Neuronal stem cell (in vitro differentiated cells): ENCODE measurements around the gene DEFB112.

Source experiments
- DNase-seq: peaks from one replicate; pipeline ENCODE4 v3.0.0-alpha.2; 2013; ENCODE audit warnings: low spot score
- H2AFZ ChIP-seq: one replicate; pipeline ENCODE4 v1.6.1; 2013; ENCODE audit warnings: mild to moderate bottlenecking, low read length, inconsistent platforms
- H2AK5ac ChIP-seq: 2 replicates; pipeline ENCODE4 v1.6.1; 2013; ENCODE audit warnings: low read depth, mild to moderate bottlenecking, inconsistent platforms, low read length, moderate library complexity, mixed read lengths
- H2BK120ac ChIP-seq: 2 replicates; pipeline ENCODE4 v1.6.1; 2013; ENCODE audit warnings: low read depth, mild to moderate bottlenecking, inconsistent platforms, low read length, moderate library complexity, mixed read lengths
- H2BK12ac ChIP-seq: one replicate; pipeline ENCODE4 v1.6.1; 2013; ENCODE audit warnings: low read length, inconsistent platforms
- H2BK15ac ChIP-seq: 2 replicates; pipeline ENCODE4 v1.6.1; 2013; ENCODE audit warnings: mild to moderate bottlenecking, low read length, inconsistent platforms, mixed read lengths
- H2BK5ac ChIP-seq: one replicate; pipeline ENCODE4 v1.6.1; 2013; ENCODE audit warnings: inconsistent platforms, mild to moderate bottlenecking, low read length, moderate library complexity
- H3K14ac ChIP-seq: one replicate; pipeline ENCODE4 v1.6.1; 2013; ENCODE audit warnings: low read length, inconsistent platforms
- H3K18ac ChIP-seq: 2 replicates; pipeline ENCODE4 v1.6.1; 2013; ENCODE audit warnings: low read length, inconsistent platforms
- H3K23ac ChIP-seq: 2 replicates; pipeline ENCODE4 v1.6.1; 2013; ENCODE audit warnings: low read depth, mild to moderate bottlenecking, mixed read lengths, low read length, inconsistent platforms; ENCODE audit not compliant: poor library complexity
- H3K27ac ChIP-seq: replicated peaks from 3 replicates; pipeline ENCODE4 v1.5.1; 2013; ENCODE audit warnings: low read length, inconsistent platforms
- H3K27me3 ChIP-seq, 3 experiments: 2 replicates each; pipeline ENCODE4 v1.6.1; 2013; ENCODE audit warnings: low read length in 3 of 3, mild to moderate bottlenecking in 2 of 3, inconsistent platforms in 1 of 3, low read depth in 1 of 3, mixed read lengths in 1 of 3, moderate library complexity in 1 of 3; ENCODE audit not compliant: control insufficient read depth in 3 of 3, insufficient read depth in 3 of 3
- H3K36me3 ChIP-seq, 2 donors: replicated peaks in 1 of 2; 2 replicates each; pipeline ENCODE4 v1.6.1; 2013; ENCODE audit warnings: low read length in 2 of 2; ENCODE audit not compliant: control insufficient read depth in 2 of 2, insufficient read depth in 2 of 2
- H3K4ac ChIP-seq: 2 replicates; pipeline ENCODE4 v1.6.1; 2013; ENCODE audit warnings: inconsistent platforms, mild to moderate bottlenecking, low read length, moderate library complexity
- H3K4me1 ChIP-seq, 2 donors: 1 replicate in 1 of 2; 2 replicates in 1 of 2; pipeline ENCODE4 v1.6.1; 2013; ENCODE audit warnings: low read length in 2 of 2, low read depth in 1 of 2; ENCODE audit not compliant: control insufficient read depth in 2 of 2, insufficient read depth in 1 of 2
- H3K4me2 ChIP-seq: one replicate; pipeline ENCODE4 v1.6.1; 2013; ENCODE audit warnings: mild to moderate bottlenecking, low read length, inconsistent platforms; ENCODE audit not compliant: insufficient read depth, poor library complexity, severe bottlenecking
- H3K4me3 ChIP-seq, 2 donors: 2 replicates each; pipeline ENCODE4 v1.5.1; 2013; ENCODE audit warnings: low read length in 2 of 2, mild to moderate bottlenecking in 2 of 2, inconsistent platforms in 1 of 2, moderate library complexity in 1 of 2
- H3K79me1 ChIP-seq: one replicate; pipeline ENCODE4 v1.6.1; 2013; ENCODE audit warnings: low read depth, mild to moderate bottlenecking, inconsistent platforms, low read length, moderate library complexity
- H3K9ac ChIP-seq: one replicate; pipeline ENCODE4 v1.6.1; 2013; ENCODE audit warnings: mild to moderate bottlenecking, low read depth, low read length, inconsistent platforms; ENCODE audit not compliant: poor library complexity
- H3K9me3 ChIP-seq, 2 donors: replicated peaks in 1 of 2; 2 replicates each; pipeline versions ENCODE3 to v1.6.1; 2013; ENCODE audit warnings: low read length in 2 of 2, mild to moderate bottlenecking in 2 of 2, inconsistent platforms in 1 of 2, low read depth in 1 of 2, mixed read lengths in 1 of 2, moderate library complexity in 1 of 2; ENCODE audit not compliant: control insufficient read depth in 2 of 2, insufficient read depth in 1 of 2
- H4K8ac ChIP-seq: one replicate; pipeline ENCODE4 v1.6.1; 2013; ENCODE audit warnings: low read depth, mild to moderate bottlenecking, inconsistent platforms, low read length, moderate library complexity
- H4K91ac ChIP-seq: one replicate; pipeline ENCODE4 v1.6.1; 2013; ENCODE audit warnings: low read length, low read depth, mild to moderate bottlenecking, inconsistent platforms; ENCODE audit not compliant: poor library complexity
- WGBS, 2 donors: extraction: QIAGEN DNeasy Blood & Tissue Kit; methylation state at CpG; one replicate each; pipeline ENCODE4 v1.1.7; 2013; ENCODE audit warnings: missing lambda C conversion rate in 2 of 2, mixed read lengths in 1 of 2; ENCODE audit not compliant: insufficient read length in 2 of 2, insufficient replicate concordance in 1 of 2; ENCODE audit errors: extremely low coverage in 2 of 2; 5-methylcytosine and 5-hydroxymethylcytosine counted together

Gene DEFB112

DNA sequence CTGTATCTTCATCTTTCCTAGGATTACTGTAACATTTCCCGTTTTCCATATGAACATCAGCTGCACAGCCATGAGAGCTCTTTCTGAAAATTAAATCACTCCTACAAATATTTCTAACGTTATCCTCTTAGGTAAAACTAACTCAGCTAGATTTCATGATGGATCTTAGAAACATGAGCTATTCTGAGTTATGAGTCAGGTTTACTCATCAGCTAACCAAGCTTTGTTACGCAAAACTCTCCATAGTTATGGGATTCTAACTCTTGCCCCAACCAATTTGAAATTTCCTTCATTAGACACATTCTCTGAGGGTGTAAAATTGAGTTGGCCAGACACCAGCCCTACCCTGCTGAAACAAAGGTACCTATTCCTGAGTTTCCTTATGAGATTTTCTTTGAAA lies 41.9 kb downstream of the DEFB112 start:
- Histone ChIP-seq H3K4me2 (no peak overlapping the region), H2BK5ac (no peak overlapping the region), H2AFZ (no peak overlapping the region), H3K4ac (no peak overlapping the region), H3K9me3 (no peaks in the 10 kb centered on the region), H3K18ac (no peak overlapping the region), H2BK12ac (no peak overlapping the region), H3K23ac (no peak overlapping the region), H2AK5ac (no peak overlapping the region), H2BK15ac (no peak overlapping the region), H3K9ac (no peak overlapping the region), H3K4me3 (no peak overlapping the region), H3K27me3 (no peaks in the 10 kb centered on the region), H3K79me1 (no peaks in the 10 kb centered on the region), H3K36me3 (no peaks in the 10 kb centered on the region), H3K4me1 (no peaks in the 10 kb centered on the region), H3K14ac (no peak overlapping the region), H4K91ac (no peak overlapping the region), H4K8ac (no peak overlapping the region), H2BK120ac (no peak overlapping the region), H3K27ac (no peak overlapping the region)
- DNase-seq = no peak
- no CpG with 5 or more reads among the region's 3 CpGs for WGBS, 2 donors

DNA sequence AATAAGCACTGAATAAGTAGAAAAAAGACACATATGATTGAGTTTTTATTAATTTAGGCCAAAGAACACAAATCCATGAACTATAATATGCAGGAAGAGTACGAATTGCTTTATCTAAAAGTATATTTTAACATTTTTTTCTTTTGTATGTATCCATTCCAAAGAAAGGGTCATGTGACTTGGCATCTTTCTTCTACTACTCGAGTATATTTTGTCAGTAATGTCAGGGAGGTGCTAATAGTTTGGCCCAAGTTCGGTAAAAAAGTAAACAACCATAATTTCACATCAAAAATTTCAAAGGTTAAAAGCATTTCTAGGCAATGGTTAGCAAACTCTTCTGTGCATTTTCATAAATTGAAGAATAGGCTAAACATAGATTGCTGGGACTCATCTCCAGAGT lies 46.6 kb downstream of the DEFB112 start:
- no peak overlapping the region for H2BK5ac ChIP-seq
- no CpG with 5 or more reads among the region's 3 CpGs for WGBS, 2 donors
- H2BK120ac ChIP-seq = no peak overlapping the region
- H3K4me3 ChIP-seq = no peak overlapping the region
- no peak overlapping the region for H3K27ac ChIP-seq
- H2AK5ac ChIP-seq = no peak overlapping the region
- H3K4ac ChIP-seq = no peak overlapping the region
- H3K4me1 ChIP-seq = no peaks in the 10 kb centered on the region
- H3K4me2 ChIP-seq = no peak overlapping the region
- no peaks in the 10 kb centered on the region for H3K36me3 ChIP-seq
- H3K27me3 ChIP-seq = no peaks in the 10 kb centered on the region
- no peak overlapping the region for H2BK12ac ChIP-seq
- H3K23ac ChIP-seq = no peak overlapping the region
- no peak overlapping the region for H3K9ac ChIP-seq
- no peak for DNase-seq
- no peak overlapping the region for H3K14ac ChIP-seq
- no peaks in the 10 kb centered on the region for H3K79me1 ChIP-seq
- H3K9me3 ChIP-seq = no peaks in the 10 kb centered on the region
- no peak overlapping the region for H3K18ac ChIP-seq
- H2BK15ac ChIP-seq = no peak overlapping the region
- no peak overlapping the region for H4K8ac ChIP-seq
- no peak overlapping the region for H2AFZ ChIP-seq
- H4K91ac ChIP-seq = no peak overlapping the region

DNA sequence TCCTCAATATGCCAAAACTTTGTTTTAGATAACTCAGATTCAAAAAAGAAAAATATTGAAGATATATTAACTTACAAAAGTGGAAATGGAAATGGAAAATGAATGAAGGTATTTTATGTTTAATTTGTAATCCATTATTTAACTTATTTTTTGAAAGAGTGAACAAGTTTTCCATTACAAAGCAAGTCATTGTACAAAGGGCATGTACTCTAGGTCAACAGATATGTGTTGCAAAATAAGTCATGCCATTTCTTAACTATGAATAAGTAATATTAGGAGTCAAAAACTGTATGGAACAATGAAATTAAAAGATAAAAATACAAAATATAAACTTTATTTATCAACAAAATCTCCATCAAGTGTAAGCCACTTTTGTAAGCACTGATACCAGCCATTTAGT lies 54.5 kb downstream of the DEFB112 start:
- no peak overlapping the region for H3K4ac ChIP-seq

More for the DNA sequence above, 54.5 kb downstream of the DEFB112 start:
- no peak overlapping the region for H3K18ac ChIP-seq
- no peak overlapping the region for H3K27ac ChIP-seq
- H3K9ac ChIP-seq = no peak overlapping the region
- no peak overlapping the region for H2BK15ac ChIP-seq
- H4K8ac ChIP-seq = no peak overlapping the region
- H2AK5ac ChIP-seq = no peak overlapping the region
- H3K4me3 ChIP-seq = no peak overlapping the region
- H3K36me3 ChIP-seq = no peaks in the 10 kb centered on the region
- no peaks in the 10 kb centered on the region for H3K9me3 ChIP-seq
- H2BK5ac ChIP-seq = no peak overlapping the region
- H2AFZ ChIP-seq = no peak overlapping the region
- no peak overlapping the region for H2BK12ac ChIP-seq
- H3K27me3 ChIP-seq = no peaks in the 10 kb centered on the region
- no peaks in the 10 kb centered on the region for H3K4me1 ChIP-seq
- H3K23ac ChIP-seq = no peak overlapping the region
- no peak for DNase-seq
- H3K79me1 ChIP-seq = no peaks in the 10 kb centered on the region
- no peak overlapping the region for H2BK120ac ChIP-seq
- H3K14ac ChIP-seq = no peak overlapping the region
- no peak overlapping the region for H3K4me2 ChIP-seq
- no peak overlapping the region for H4K91ac ChIP-seq
